ENCODE measurements around the gene UBL5.
A peak's percentile ranks its signal among the peaks of the same experiment; 100 is the strongest.
"Not testable (repeated sequence)": the region's sequence is repeated elsewhere in the genome, so short reads cannot be mapped to it uniquely, and the experiment has no call there.

Gene UBL5

DNA sequence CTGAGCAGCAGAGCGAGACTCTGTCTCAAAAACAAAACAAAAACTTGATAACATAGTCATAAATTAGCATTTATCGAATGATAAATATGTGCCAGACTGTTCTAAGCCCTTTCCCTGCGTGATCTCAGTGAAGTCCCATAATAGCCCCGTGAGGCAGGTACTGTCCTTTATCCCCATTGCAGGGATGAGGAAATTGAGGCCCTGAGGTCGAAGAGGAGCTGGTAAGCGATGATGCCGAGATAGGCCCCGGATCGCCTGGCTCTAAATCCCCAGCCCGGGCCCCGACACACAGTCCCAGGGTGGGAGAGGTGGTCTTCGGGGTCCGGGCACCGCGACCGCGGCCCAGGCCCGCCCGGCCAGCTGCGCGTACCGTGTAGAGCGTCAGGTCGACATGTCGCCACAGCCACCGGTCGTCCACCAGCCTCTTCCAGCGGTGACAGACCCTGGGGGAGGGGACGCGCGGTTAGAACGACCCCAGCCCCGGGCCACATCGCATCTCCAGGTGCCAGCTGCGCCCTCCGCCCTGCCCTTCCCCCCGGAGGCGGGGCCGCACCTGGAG lies 9.5 kb upstream of the UBL5 start:
- TF ChIP-seq, protein P1, sequence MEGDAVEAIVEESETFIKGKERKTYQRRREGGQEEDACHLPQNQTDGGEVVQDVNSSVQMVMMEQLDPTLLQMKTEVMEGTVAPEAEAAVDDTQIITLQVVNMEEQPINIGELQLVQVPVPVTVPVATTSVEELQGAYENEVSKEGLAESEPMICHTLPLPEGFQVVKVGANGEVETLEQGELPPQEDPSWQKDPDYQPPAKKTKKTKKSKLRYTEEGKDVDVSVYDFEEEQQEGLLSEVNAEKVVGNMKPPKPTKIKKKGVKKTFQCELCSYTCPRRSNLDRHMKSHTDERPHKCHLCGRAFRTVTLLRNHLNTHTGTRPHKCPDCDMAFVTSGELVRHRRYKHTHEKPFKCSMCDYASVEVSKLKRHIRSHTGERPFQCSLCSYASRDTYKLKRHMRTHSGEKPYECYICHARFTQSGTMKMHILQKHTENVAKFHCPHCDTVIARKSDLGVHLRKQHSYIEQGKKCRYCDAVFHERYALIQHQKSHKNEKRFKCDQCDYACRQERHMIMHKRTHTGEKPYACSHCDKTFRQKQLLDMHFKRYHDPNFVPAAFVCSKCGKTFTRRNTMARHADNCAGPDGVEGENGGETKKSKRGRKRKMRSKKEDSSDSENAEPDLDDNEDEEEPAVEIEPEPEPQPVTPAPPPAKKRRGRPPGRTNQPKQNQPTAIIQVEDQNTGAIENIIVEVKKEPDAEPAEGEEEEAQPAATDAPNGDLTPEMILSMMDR (IDR thresholded peaks at IDR 0.05; ENCODE audit: low read depth, low read length, missing control alignments): no peak
- DNase-seq (ENCODE audit: low read depth): no peak

DNA sequence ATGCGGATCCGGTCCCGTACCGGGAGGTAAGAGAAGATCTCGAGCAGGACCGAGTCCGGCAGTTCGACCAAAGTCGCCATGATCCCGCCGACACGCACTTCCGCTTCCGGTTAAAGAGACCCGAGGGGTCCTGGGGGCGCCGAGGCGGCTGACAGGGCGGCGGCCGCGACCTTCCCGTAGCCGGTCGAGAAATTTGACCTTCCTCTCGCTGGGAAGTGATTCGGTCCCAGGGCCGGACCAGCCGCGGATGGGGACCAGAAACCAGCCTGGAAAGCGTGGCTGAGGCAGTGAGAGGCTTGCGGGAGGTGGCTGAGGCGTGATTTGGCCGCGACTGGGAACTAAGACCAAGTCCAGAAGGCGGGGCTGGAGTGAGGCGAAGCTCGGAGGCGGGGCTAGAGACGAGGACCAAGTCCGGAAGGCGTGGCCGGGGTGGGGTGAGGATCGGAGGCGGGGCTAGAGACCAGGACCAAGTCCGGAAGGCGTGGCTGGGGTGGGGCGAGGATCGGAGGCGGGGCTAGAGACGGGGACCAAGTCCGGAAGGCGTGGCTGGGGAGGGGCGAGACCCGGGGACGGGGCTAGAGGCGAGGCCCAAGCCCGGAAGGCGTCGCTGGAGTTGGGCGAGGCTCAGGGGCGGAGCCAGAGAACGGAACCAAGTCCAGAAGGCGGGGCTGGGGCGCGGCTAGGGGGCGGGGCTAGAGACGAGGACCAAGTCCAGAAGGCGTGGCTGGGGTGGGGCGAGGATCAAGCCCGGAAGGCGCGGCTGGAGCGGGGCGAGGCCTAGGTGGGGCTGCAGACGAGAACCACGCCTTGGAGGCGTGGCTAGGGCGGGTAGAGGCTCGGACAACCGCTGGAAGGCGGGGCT lies 8.8 kb upstream of the UBL5 start, which contains the start of gene FBXL12:
Gene FBXL12, minus strand, starts transcription at position 346 of the 862 bp plus-strand sequence. Its CDS starts 266 bp downstream, at position 80.
- DNase-seq (ENCODE audit: low read depth): peak; percentile 96
- TF ChIP-seq, protein P1 (IDR thresholded peaks at IDR 0.05; ENCODE audit: low read depth, low read length, missing control alignments): no peak
- peak within 1 kb of the TSS; percentile 99 for H3K4me3 ChIP-seq (ENCODE audit: low read depth, low read length)

More for the DNA sequence above, 9.5 kb upstream of the UBL5 start:
- H3K4me3 ChIP-seq (ENCODE audit: low read depth, low read length): peak overlapping the region; percentile 99

DNA sequence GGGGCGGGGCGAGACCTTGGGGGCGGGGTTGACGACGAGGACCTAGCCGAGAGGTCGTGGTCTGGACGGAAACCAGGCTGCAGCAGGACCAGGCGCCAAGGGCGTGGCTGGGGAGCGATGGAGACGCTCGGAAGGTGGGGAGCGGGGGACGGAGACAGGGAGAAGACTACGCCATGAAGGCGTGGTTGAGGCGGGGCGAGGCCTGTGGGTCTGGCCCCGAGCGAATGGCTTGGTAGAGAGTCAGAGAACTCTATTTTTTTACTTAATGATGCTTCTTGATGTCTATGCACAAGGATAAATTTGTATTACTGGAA lies 8.2 kb upstream of the UBL5 start:
- peak overlapping the region; percentile 48 for H3K4me3 ChIP-seq (ENCODE audit: low read depth, low read length)
- DNase-seq (ENCODE audit: low read depth): no peak
- TF ChIP-seq, protein P1 (IDR thresholded peaks at IDR 0.05; ENCODE audit: low read depth, low read length, missing control alignments): no peak

DNA sequence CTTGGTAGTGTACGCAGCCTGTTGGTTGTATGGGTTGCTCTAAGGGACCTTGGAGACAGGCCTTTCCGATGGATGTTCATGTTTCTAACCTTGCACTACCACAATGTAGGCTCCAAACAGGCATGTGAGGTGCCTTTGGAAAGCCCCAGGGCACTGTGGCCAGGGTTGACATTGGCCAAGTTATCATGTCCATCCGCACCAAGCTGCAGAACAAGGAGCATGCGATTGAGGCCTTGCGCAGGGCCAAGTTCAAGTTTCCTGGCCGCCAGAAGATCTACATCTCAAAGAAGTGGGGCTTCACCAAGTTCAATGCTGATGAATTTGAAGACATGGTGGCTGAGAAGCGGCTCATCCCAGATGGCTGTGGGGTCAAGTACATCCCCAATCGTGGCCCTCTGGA lies 7.7 kb upstream of the UBL5 start:
- H3K4me3 ChIP-seq (ENCODE audit: low read depth, low read length): not testable (repeated sequence)

DNA sequence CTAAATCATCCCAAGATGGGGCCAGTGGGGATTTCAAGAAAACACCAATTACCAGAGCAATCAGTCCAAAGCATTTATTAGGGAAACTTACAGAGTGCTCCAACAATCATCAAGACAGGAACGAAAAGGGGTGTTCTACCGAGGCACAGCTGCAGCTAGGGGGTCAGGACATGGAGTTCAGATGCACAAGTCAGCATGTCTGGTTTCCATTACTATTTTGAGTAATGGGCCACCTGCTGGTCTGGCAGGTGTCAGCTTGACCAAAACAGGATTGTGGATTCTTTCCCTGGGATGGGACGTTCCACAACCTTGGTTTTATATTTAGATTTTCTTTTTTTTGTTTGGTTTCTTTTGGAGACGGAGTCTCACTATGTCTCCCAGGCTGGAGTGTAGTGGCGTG lies 3.9 kb upstream of the UBL5 start:
- DNase-seq (ENCODE audit: low read depth): no peak
- H3K4me3 ChIP-seq (ENCODE audit: low read depth, low read length): no peak overlapping the region
- TF ChIP-seq, protein P1 (IDR thresholded peaks at IDR 0.05; ENCODE audit: low read depth, low read length, missing control alignments): no peak

More for the DNA sequence above, 7.7 kb upstream of the UBL5 start:
- not testable (repeated sequence) for DNase-seq (ENCODE audit: low read depth)

DNA sequence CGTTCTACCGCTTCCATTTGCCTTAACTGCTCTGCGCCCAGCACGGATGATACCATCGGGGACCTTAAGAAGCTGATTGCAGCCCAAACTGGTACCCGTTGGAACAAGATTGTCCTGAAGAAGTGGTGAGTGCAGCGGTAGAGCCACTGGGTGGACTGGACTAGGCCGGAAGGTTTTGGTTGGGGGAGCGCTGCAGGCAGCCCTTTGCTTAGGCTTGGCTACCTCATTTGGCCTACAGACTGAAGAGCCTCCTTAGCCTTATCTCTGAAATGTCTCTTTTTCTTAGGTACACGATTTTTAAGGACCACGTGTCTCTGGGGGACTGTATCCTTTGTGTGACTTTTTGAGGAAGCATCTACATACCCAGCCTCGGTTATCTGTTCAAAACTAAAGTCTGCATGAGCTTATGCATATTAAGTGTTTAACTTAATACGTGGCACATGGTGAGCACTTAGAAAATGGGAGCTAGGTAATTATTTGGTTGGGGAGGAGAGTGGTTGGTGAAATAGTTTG lies 889 bp downstream of the UBL5 start:
- TF ChIP-seq, protein P1 (IDR thresholded peaks at IDR 0.05; ENCODE audit: low read depth, low read length, missing control alignments): no peak
- peak overlapping the region; percentile 99 for H3K4me3 ChIP-seq (ENCODE audit: low read depth, low read length)
- DNase-seq (ENCODE audit: low read depth): no peak

DNA sequence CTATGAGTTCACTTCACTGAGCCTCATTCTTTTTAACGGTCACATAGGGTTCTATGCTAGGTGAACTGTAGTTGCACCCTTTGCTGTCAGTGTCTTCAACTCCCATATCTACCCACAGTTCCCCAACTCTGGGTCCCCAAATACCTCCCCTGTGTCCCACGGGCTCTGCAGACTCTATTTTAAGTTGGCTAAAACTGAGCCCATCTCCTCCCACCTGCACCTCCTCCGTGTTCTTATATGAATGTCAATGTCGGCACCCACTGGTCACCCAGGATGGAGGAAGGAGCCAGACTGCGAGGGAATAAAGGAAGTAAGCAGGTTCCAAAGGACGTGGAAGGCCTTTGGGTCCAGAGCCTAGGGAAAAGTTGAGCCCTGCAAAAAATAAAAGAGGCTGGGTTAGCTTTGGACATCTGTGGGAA lies 6.6 kb downstream of the UBL5 start:
- DNase-seq (ENCODE audit: low read depth): no peak
- H3K4me3 ChIP-seq (ENCODE audit: low read depth, low read length): peak overlapping the region; percentile 69
- TF ChIP-seq, protein P1 (IDR thresholded peaks at IDR 0.05; ENCODE audit: low read depth, low read length, missing control alignments): no peak

Data from GM12864 (cell line).